Measurements from ENCODE around the gene PAX5. TPM values are rescaled to one million over a fixed set of nuclear protein-coding genes. Genes with fewer than 3 reads are reported as not detected.

PAX5 gene
- total and polyA plus RNA-seq, 3 donors from 2014 or later: 0.79 to 1.9 (median 1.3) TPM

DNA sequence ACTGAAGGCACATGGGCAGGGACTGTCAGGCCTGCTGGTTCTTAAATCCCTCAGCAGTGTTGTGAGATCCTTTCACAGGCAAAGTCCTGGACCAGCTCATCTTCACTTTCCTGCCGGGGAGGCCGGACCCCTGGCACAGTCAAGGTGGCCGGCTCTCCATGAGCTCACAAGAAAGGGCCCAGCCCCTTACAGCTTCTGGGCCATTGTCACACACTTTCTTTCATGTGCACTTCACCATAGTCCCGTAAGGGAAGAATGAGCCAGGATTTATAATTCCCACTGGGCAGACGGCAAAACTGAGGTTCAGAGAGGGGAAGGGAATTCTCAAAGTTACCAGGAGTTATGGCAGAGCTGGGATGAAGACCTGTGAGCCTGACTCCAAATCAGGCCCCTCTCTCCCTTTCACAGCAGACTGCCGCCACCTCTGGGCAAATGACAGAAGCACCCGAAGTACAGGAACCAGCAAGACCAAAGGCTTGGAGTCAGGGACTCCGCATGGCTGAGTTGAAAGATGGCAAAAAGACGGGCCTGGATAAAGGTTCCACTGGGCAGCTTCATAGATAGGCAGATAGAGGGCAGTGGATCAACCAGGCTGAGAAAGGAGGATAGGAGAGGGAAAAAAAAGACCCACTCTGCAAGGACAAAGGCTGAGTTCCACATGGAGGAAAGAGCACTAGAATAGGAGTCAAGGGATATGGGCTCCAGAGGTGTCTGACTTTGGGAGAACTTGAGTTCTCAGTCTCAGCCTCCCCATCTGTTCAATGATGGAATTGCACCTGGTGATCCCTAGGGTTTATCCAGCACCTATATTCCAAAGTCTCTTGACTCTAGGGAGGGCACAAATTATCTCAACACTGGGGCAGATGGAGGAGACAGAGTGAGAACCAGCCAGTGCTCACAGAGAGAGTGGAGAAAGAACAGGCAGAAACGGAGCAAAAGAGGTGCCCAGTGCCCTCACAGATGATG lies 128.7 kb downstream of the PAX5 start:
- TF ChIP-seq POLR2A (IDR thresholded peaks at IDR 0.05): no peak
- TF ChIP-seq, protein P1, sequence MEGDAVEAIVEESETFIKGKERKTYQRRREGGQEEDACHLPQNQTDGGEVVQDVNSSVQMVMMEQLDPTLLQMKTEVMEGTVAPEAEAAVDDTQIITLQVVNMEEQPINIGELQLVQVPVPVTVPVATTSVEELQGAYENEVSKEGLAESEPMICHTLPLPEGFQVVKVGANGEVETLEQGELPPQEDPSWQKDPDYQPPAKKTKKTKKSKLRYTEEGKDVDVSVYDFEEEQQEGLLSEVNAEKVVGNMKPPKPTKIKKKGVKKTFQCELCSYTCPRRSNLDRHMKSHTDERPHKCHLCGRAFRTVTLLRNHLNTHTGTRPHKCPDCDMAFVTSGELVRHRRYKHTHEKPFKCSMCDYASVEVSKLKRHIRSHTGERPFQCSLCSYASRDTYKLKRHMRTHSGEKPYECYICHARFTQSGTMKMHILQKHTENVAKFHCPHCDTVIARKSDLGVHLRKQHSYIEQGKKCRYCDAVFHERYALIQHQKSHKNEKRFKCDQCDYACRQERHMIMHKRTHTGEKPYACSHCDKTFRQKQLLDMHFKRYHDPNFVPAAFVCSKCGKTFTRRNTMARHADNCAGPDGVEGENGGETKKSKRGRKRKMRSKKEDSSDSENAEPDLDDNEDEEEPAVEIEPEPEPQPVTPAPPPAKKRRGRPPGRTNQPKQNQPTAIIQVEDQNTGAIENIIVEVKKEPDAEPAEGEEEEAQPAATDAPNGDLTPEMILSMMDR (IDR thresholded peaks at IDR 0.05): no peak
- H3K36me3 ChIP-seq (ENCODE audit: low read depth, missing control alignments): no peaks in the 10 kb centered on the region
- no peak for DNase-seq
- no peak overlapping the region for H3K4me3 ChIP-seq
- no peaks in the 10 kb centered on the region for H3K4me1 ChIP-seq
- no peaks in the 10 kb centered on the region for H3K9me3 ChIP-seq
- intact Hi-C loops (cut with DNase I; ENCODE audit: low total_unique reads): no loop called here
- 86 to 91% methylated on average over 8 to 10 of the region's 10 CpGs for WGBS, 2 donors
- no peak overlapping the region for H3K27ac ChIP-seq
- H3K27me3 ChIP-seq: no peaks in the 10 kb centered on the region

DNA sequence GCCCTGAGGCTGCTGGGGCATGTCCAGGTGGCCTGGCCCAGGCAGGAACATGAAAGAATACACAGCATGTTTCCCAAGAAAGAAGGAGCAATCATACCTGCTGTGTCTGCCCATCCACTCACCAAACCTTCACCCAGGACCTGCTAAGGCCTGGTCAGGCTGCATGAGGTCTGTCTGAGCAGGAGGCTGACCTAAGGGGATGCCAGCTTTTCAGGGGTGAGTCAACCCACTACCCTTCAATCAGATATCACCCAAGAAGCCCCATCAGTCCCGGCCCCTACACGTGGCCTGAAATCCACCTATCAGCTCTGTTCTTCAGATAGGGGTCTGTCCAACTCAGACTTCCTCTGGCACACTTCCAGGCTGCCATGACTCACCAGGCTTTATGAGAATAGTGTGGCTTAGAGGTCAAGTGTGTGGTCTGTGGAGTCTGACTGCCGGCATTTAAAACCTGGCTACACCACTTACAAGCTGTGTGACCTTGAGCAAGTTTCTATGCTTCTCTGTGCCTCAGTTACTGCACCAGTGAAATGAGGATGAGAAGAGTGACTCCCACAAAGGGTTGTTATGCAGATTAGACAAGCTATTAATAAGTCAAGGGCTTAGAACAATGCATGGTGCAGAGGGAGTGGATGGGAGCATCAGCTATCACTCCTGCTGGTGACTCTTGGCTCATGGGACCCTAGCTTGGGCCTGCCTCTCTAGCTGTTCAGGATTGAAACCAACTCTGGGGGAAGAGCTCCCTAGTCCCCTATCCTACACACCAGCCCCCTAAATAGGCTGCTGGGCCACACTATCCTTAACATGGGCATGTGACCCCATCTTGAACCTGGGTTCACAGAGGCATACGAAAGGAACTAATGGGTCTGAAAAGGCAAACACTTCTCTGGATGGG lies 130.3 kb downstream of the PAX5 start:
- Histone ChIP-seq H3K4me1 (no peaks in the 10 kb centered on the region), H3K9me3 (no peaks in the 10 kb centered on the region), H3K27me3 (no peaks in the 10 kb centered on the region), H3K36me3 (ENCODE audit: low read depth, missing control alignments) (no peaks in the 10 kb centered on the region), H3K27ac (no peak overlapping the region), H3K4me3 (no peak overlapping the region)
- intact Hi-C loops (cut with DNase I; ENCODE audit: low total_unique reads): no loop called here
- TF ChIP-seq, protein P1 (IDR thresholded peaks at IDR 0.05): no peak
- TF ChIP-seq POLR2A (IDR thresholded peaks at IDR 0.05): no peak
- 53 to 61% methylated on average over 4 of the region's 4 CpGs for WGBS, 2 donors
- DNase-seq: no peak

DNA sequence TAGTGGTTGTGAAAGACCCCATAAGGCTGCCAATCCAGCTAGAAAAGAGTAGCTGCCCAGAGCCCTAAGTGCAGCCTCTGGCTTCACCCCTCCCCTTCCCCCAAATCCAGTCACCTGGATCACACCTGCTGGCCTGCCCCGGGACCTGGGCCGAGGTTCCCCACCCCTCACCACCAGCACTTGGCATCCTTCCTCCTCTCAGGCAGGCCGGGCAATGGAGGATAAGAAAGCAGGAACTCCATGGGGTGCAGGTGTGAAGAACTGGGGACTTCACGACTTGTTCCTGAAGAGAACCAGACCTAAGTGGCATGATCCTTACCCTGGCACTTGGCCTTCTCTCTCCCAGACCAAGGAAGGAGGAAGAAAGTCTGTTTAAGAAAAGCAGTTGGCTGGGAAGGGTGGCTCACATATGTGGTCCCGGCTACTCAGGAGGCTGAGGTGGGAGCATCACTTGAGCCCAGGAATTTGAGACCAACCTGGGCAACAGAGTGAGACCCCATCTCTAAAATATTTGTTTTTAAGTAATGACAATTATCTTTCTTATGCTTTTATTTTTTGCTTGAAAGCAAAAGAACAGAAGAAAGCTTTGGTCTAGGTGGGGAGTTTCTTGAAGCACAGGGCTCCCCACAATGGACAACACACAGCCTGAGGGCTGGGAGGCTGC lies 131.1 kb downstream of the PAX5 start:
- intact Hi-C loops (cut with DNase I; ENCODE audit: low total_unique reads): no loop called here
- no peak overlapping the region for H3K27ac ChIP-seq
- TF ChIP-seq, protein P1 (IDR thresholded peaks at IDR 0.05): no peak
- no peak for TF ChIP-seq POLR2A (IDR thresholded peaks at IDR 0.05)
- no peaks in the 10 kb centered on the region for H3K9me3 ChIP-seq
- no peaks in the 10 kb centered on the region for H3K27me3 ChIP-seq
- no peak for DNase-seq
- H3K4me1 ChIP-seq: no peaks in the 10 kb centered on the region
- WGBS, 2 donors: 84 to 87% methylated on average over 4 to 5 of the region's 5 CpGs
- no peaks in the 10 kb centered on the region for H3K36me3 ChIP-seq (ENCODE audit: low read depth, missing control alignments)
- H3K4me3 ChIP-seq: no peak overlapping the region

DNA sequence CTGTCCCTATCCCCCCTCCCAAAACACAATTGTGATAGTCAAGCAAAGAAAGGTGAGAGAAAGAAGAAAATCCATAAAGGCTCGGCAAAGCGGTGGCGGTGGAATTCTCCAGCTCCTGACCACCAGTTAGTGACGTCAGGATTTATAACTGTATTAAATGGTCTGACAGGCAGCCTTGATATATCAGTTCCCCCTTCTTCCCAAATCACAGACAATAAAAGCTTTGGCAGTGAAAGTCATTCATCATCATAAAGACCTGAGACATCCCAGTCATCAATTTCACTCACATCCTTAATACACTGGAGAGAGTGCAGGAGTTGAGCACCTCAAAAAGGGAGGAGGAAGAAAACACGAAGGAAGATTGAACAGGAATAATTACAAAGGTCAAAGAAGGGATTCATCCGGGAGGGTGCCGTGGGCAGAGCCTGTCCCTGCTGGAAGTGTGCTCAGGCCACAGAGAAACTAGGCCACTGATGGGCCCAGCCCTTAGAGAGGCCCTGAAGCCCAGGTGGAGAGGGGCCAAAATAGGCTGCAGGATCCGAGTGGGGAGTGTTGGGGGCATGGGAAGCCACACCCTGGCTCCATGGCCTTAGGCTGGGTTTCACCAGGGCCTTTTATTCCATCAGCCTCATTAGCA lies 131.9 kb downstream of the PAX5 start:
- 67 to 68% methylated on average over 8 of the region's 8 CpGs for WGBS, 2 donors
- no peaks in the 10 kb centered on the region for H3K36me3 ChIP-seq (ENCODE audit: low read depth, missing control alignments)
- TF ChIP-seq, protein P1 (IDR thresholded peaks at IDR 0.05): no peak
- TF ChIP-seq POLR2A (IDR thresholded peaks at IDR 0.05): no peak
- H3K27me3 ChIP-seq: no peaks in the 10 kb centered on the region
- H3K4me3 ChIP-seq: no peak overlapping the region
- H3K27ac ChIP-seq: no peak overlapping the region
- intact Hi-C loops (cut with DNase I; ENCODE audit: low total_unique reads): no loop called here
- no peaks in the 10 kb centered on the region for H3K9me3 ChIP-seq
- no peak for DNase-seq
- H3K4me1 ChIP-seq: no peaks in the 10 kb centered on the region
